Keratinocyte (primary cell): ENCODE results near the gene BOC.
A peak's percentile ranks its signal among the peaks of the same experiment; 100 is the strongest.

Experiments
- EZH2 ChIP-seq: IDR thresholded peaks from one replicate; pipeline ENCODE4 v1.6.1; 2012; ENCODE audit warnings: inconsistent platforms, mild to moderate bottlenecking, low read length, moderate library complexity
- TF ChIP-seq, protein P1 (sequence below), 3 experiments: IDR thresholded peaks in 1 of 3; conservative IDR thresholded peaks in 1 of 3; optimal IDR thresholded peaks in 1 of 3; 2 replicates in 2 of 3; 3 replicates in 1 of 3; pipeline versions ENCODE3 to v1.5.1; 2011; ENCODE audit warnings: low read length in 3 of 3, mild to moderate bottlenecking in 3 of 3, moderate library complexity in 2 of 3, control low read depth in 1 of 3, inconsistent platforms in 1 of 3; ENCODE audit not compliant: insufficient read depth in 2 of 3; ENCODE audit errors: extremely low read depth in 1 of 3

DNA sequence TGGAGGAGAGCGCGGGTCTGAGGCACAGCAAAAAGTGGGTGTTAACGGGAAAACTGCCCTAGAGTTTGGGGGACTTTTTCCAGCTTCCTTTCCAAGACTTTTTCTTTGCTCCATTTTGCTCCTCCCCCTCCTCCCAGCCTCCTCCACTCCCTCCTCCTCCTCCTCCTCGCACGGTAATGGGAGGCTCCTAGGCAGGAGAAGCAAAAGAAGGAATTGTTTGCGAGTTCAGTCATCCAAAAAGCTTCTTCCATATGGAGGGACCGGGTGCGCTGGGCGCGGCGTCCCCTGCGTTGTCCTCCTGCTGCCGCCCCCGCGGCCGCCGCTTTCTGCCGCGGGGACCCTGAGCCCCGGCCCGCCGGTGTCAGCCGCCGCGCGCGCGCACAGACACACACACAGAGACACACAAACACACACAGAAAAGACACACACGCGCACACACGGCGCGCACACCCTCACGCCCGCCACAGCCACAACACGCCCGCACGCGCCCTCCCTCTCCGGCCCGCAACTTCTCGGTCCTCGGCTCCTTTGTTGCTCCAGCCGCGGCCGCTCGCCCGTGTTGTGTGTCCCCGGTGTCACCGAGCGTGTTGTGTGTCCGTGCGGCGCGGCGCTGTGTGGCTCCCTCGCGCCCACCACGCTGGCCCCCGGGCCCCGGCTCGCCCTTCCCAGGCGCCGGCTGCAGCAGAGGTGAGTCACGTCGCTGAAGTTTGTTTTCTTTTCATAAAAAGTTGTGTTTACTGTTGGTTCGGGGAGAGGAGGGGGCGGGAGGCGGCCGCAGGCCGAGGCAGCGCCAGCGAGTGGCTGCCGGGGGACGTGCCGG lies at the start of gene BOC:
- TF ChIP-seq, protein P1, sequence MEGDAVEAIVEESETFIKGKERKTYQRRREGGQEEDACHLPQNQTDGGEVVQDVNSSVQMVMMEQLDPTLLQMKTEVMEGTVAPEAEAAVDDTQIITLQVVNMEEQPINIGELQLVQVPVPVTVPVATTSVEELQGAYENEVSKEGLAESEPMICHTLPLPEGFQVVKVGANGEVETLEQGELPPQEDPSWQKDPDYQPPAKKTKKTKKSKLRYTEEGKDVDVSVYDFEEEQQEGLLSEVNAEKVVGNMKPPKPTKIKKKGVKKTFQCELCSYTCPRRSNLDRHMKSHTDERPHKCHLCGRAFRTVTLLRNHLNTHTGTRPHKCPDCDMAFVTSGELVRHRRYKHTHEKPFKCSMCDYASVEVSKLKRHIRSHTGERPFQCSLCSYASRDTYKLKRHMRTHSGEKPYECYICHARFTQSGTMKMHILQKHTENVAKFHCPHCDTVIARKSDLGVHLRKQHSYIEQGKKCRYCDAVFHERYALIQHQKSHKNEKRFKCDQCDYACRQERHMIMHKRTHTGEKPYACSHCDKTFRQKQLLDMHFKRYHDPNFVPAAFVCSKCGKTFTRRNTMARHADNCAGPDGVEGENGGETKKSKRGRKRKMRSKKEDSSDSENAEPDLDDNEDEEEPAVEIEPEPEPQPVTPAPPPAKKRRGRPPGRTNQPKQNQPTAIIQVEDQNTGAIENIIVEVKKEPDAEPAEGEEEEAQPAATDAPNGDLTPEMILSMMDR (optimal IDR thresholded peaks at IDR 0.05 in 1 of 3, IDR thresholded peaks at IDR 0.05 in 1 of 3, conservative IDR thresholded peaks at IDR 0.05 in 1 of 3; ENCODE audit: extremely low read depth in 1 of 3, insufficient read depth in 2 of 3, low read length in 3 of 3), result peak in 1 of 3 experiments; percentile 1
- no peak for TF ChIP-seq EZH2
